Measurements from ENCODE around the gene CHCHD1. TPM values are rescaled to one million over a fixed set of nuclear protein-coding genes. Genes with fewer than 3 reads are reported as not detected.

The CHCHD1 gene
- total RNA-seq, 2 experiments from 2014 or later = 28.9 to 33.0 TPM

- Mint-ChIP-seq H3K9me3 (no peaks in the 10 kb centered on the region), H3K36me3 (ENCODE audit: low read depth) (peaks cover 3% of the 10 kb centered on the region), H3K4me1 (ENCODE audit: low read depth) (no peaks in the 10 kb centered on the region), H3K4me3 (no peak overlapping the region), H3K27ac (no peak overlapping the region), H3K27me3 (no peaks in the 10 kb centered on the region)
- intact Hi-C loops (cut with micrococcal nuclease) = no loop called here
- DNase-seq (no peak), ATAC-seq (no peak)
- POLR2A ChIA-PET = interaction anchor here (0.6 kb wide), 1 partner anchor 13 kb away, joined by 3 read pairs; no protein-coding TSS in a partner anchor
- no peak for TF ChIP-seq CTCF (IDR thresholded peaks at IDR 0.05)
- CTCF ChIA-PET = interaction anchor here (1.1 to 2.1 kb wide), 2 partner anchors 60 to 121 kb away, joined by 3 to 8 read pairs; no protein-coding TSS in a partner anchor
These were observed 37.8 kb downstream of the CHCHD1 start for GRCh38 chr10:73819513-73820093.

DNA sequence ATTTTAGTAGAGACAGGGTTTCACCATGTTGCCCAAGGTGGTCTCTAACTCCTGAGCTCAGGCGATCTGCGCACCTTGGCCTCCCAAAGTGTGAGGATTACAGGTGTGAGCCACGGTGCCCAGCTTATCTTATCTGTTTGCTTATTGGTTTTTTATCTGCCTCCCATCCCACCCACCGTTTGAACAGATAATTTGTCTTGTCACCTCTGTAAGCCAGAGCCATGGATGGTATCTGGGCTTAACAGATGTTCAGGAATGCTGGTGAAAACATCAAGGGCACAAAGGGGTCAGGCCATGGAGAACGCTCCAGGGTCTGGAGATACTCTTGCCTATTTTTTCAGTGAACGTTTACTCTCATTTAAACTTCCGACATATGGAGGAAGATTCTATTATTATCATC lies 41.5 kb downstream of the CHCHD1 start:
- POLR2A ChIA-PET = interaction anchor here (1.6 kb wide), 1 partner anchor 13 kb away, joined by 3 read pairs; no protein-coding TSS in a partner anchor
- Mint-ChIP-seq H3K4me1 (ENCODE audit: low read depth) (no peaks in the 10 kb centered on the region), H3K27me3 (no peaks in the 10 kb centered on the region), H3K4me3 (no peak overlapping the region), H3K9me3 (no peaks in the 10 kb centered on the region), H3K36me3 (ENCODE audit: low read depth) (peaks cover 3% of the 10 kb centered on the region), H3K27ac (no peak overlapping the region)
- intact Hi-C loops (cut with micrococcal nuclease) = no loop called here
- TF ChIP-seq CTCF (IDR thresholded peaks at IDR 0.05) = no peak
- DNase-seq (no peak), ATAC-seq (no peak)
- CTCF ChIA-PET = interaction anchor here (1.3 to 1.4 kb wide), 2 partner anchors 56 to 117 kb away, joined by 3 to 5 read pairs; no protein-coding TSS in a partner anchor

GRCh38 chr10:73824146-73824725 lies 42.4 kb downstream of the CHCHD1 start:
- no peaks in the 10 kb centered on the region for H3K27me3 Mint-ChIP-seq
- no peaks in the 10 kb centered on the region for H3K4me1 Mint-ChIP-seq (ENCODE audit: low read depth)
- H3K36me3 Mint-ChIP-seq (ENCODE audit: low read depth) = peaks cover 3% of the 10 kb centered on the region
- no peak for DNase-seq
- ChIA-PET POLR2A (no interaction called here), CTCF (interaction anchor here (0.9 kb wide), 1 partner anchor 295 kb away, joined by 3 read pairs; no protein-coding TSS in a partner anchor)
- H3K4me3 Mint-ChIP-seq = no peak overlapping the region
- H3K27ac Mint-ChIP-seq = no peak overlapping the region
- ATAC-seq = no peak
- no peak for TF ChIP-seq CTCF (IDR thresholded peaks at IDR 0.05)
- intact Hi-C loops (cut with micrococcal nuclease) = no loop called here
- no peaks in the 10 kb centered on the region for H3K9me3 Mint-ChIP-seq

DNA sequence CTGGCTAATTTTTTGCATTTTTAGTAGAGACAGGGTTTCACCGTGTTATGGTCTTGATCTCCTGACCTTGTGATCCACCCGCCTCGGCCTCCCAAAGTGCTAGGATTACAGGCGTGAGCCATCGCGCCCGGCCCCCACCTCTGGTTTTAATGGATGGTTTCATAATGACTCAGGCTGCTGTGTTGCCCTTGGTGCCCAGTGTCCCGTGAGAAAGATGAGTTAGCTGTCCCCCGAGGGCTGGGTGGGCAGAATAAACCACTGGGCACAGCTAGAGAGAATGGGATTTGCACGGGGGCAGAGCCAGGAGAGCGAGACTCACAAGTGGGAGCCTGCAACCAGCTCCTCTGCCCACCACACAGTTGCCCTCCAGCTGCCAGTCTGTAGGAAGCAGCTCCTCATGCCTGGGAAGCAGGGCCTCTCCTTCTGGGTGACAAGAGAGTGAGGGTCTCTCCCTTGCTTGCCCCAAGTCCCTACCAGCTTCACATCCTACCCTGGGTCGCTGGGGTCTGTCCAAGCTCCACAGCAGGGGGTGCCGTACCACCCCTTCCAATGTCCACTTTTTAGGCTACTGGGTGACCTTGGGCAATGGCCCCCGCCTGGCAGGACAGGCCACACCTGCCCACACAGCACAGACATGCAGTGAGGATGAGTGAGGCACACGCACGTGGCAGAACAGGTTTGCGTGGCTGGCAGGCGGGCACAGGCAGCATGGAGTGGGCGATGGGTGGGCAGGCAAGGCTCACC lies 45.7 kb downstream of the CHCHD1 start:
- H3K4me1 Mint-ChIP-seq (ENCODE audit: low read depth) = no peaks in the 10 kb centered on the region
- H3K27me3 Mint-ChIP-seq = no peaks in the 10 kb centered on the region
- CTCF ChIA-PET = interaction anchor here (1.1 to 2.3 kb wide), 3 partner anchors 11 to 113 kb away, joined by 3 to 7 read pairs (median 3); no protein-coding TSS in a partner anchor
- ATAC-seq = no peak
- H3K36me3 Mint-ChIP-seq (ENCODE audit: low read depth) = peaks cover 3% of the 10 kb centered on the region
- intact Hi-C loops (cut with micrococcal nuclease) = no loop called here
- TF ChIP-seq CTCF (IDR thresholded peaks at IDR 0.05) = no peak
- H3K9me3 Mint-ChIP-seq = no peaks in the 10 kb centered on the region
- DNase-seq = no peak
- POLR2A ChIA-PET = interaction anchor here (0.7 kb wide), 1 partner anchor 13 kb away, joined by 3 read pairs; no protein-coding TSS in a partner anchor
- no peak overlapping the region for H3K27ac Mint-ChIP-seq
- H3K4me3 Mint-ChIP-seq = no peak overlapping the region
